A549 (cell line): ENCODE results near the gene APBA1. TPM values are rescaled to one million over a fixed set of nuclear protein-coding genes. Genes with fewer than 3 reads are reported as not detected.

ENCODE experiments used
- ATAC-seq, 2 experiments: fragments of 200-7000 bp in 1 of 2; fragments of >200 bp in 1 of 2; cut with Nextera tagmentation in 1 of 2; cut with Tn5 transposase in 1 of 2; 3 replicates each; pipeline versions ENCODE4 v1.8.0 to v1.9.1; 2018 to 2020; ENCODE audit warnings: mild to moderate bottlenecking in 1 of 2, moderate library complexity in 1 of 2
- CTCF ChIA-PET: fragments of 300-600 bp; sonication (Branson Sonifier 250); formaldehyde crosslinking; extraction: SDS; loops from one replicate; lab custom pipeline; 2021; ENCODE audit warnings: antibody characterized with exemption, inconsistent platforms; lab: Yijun Ruan, JAX
- POLR2A ChIA-PET: fragments of 350-600 bp; formaldehyde crosslinking; extraction: SDS; loops from one replicate; lab custom pipeline; 2021; ENCODE audit warnings: antibody characterized with exemption, inconsistent platforms; lab: Yijun Ruan, JAX
- DNase-seq, 2 experiments: peaks; one replicate each; pipeline versions ENCODE4 v3.0.0 to v3.0.0-alpha.2; 2011 to 2016; ENCODE audit warnings: low read depth in 1 of 2, low spot score in 1 of 2
- FAIRE-seq: peaks from 2 replicates; lab custom pipeline; 2011; peaks lifted over from hg19 to GRCh38; lab: Jason Lieb, UNC
- H3K27ac ChIP-seq, 2 experiments: fragments of >200 bp; sonication (Bioruptor Twin); formaldehyde crosslinking; 3 replicates each; pipeline ENCODE4 v1.5.1; 2016 to 2017
- H3K4me1 ChIP-seq: fragments of >200 bp; sonication (Bioruptor Twin); formaldehyde crosslinking; 3 replicates; pipeline ENCODE4 v1.6.1; 2016
- H3K4me2 ChIP-seq: fragments of >200 bp; sonication (Bioruptor Twin); formaldehyde crosslinking; 3 replicates; pipeline ENCODE4 v1.6.1; 2016
- H3K4me3 ChIP-seq: fragments of >200 bp; sonication (Bioruptor Twin); formaldehyde crosslinking; 3 replicates; pipeline ENCODE4 v1.5.1; 2016
- H3K9me3 ChIP-seq: fragments of >200 bp; sonication (Bioruptor Twin); formaldehyde crosslinking; 3 replicates; pipeline ENCODE4 v1.6.1; 2016
- ATOH8 ChIP-seq: fragments of 250-450 bp; sonication (Bioruptor Pico); IDR thresholded peaks from 2 replicates; pipeline ENCODE4 v1.5.0; 2020; ENCODE audit warnings: low read depth, mild to moderate bottlenecking, moderate library complexity
- BCL3 ChIP-seq: fragments of >200 bp; sonication (Bioruptor Twin); formaldehyde crosslinking; IDR thresholded peaks from 3 replicates; pipeline ENCODE4 v1.6.1; 2016
- BHLHE40 ChIP-seq: IDR thresholded peaks from 2 replicates; pipeline ENCODE4 v1.6.1; 2012; ENCODE audit warnings: low read depth, low read length, inconsistent platforms
- CEBPB ChIP-seq, 2 experiments: fragments of >200 bp in 1 of 2; sonication (Bioruptor Twin) in 1 of 2; formaldehyde crosslinking in 1 of 2; IDR thresholded peaks; 2 replicates each; pipeline ENCODE4 v1.6.1; 2012 to 2016
- CHD2 ChIP-seq: fragments of 150-350 bp; IDR thresholded peaks from 2 replicates; pipeline ENCODE4 v1.6.1; 2014; ENCODE audit warnings: low read length; ENCODE audit not compliant: partially characterized antibody
- CTCF ChIP-seq: fragments of >200 bp; sonication (Bioruptor Twin); formaldehyde crosslinking; IDR thresholded peaks from 3 replicates; pipeline ENCODE4 v1.5.1; 2016
- E2F6 ChIP-seq: IDR thresholded peaks from 2 replicates; pipeline ENCODE4 v1.6.1; 2012; ENCODE audit warnings: low read depth, borderline replicate concordance
- EP300 ChIP-seq, 2 experiments: fragments of >200 bp; sonication (Bioruptor Twin); formaldehyde crosslinking; IDR thresholded peaks; 2 replicates in 1 of 2; 3 replicates in 1 of 2; pipeline ENCODE4 v1.6.1; 2016 to 2017
- FOSB ChIP-seq: fragments of 250-450 bp; sonication (Bioruptor Pico); IDR thresholded peaks from 2 replicates; pipeline ENCODE4 v1.5.0; 2020; ENCODE audit warnings: mild to moderate bottlenecking, moderate library complexity
- GATA3 ChIP-seq: IDR thresholded peaks from 2 replicates; pipeline ENCODE4 v1.6.1; 2012; ENCODE audit warnings: borderline replicate concordance
- HEYL ChIP-seq: fragments of 250-450 bp; sonication (Bioruptor Pico); IDR thresholded peaks from 2 replicates; pipeline ENCODE4 v1.8.0; 2021; ENCODE audit warnings: mild to moderate bottlenecking, moderate library complexity
- HMGXB4 ChIP-seq: fragments of 250-450 bp; sonication (Bioruptor Pico); IDR thresholded peaks from 2 replicates; pipeline ENCODE4 v1.5.0; 2021; ENCODE audit warnings: mild to moderate bottlenecking, moderate library complexity, borderline replicate concordance
- HOXB13 ChIP-seq: fragments of 250-450 bp; sonication (Bioruptor Pico); IDR thresholded peaks from 2 replicates; pipeline ENCODE4 v1.5.0; 2020; ENCODE audit warnings: low read depth, mild to moderate bottlenecking, moderate library complexity
- HOXB5 ChIP-seq: fragments of 250-450 bp; sonication (Bioruptor Pico); IDR thresholded peaks from 2 replicates; pipeline ENCODE4 v1.5.0; 2020; ENCODE audit warnings: mild to moderate bottlenecking, moderate library complexity
- JUN ChIP-seq, 2 experiments: fragments of >200 bp; sonication (Bioruptor Twin); formaldehyde crosslinking; IDR thresholded peaks; 2 replicates in 1 of 2; 3 replicates in 1 of 2; pipeline ENCODE4 v1.6.1; 2016 to 2017
- JUNB ChIP-seq: fragments of >200 bp; sonication (Bioruptor Twin); formaldehyde crosslinking; IDR thresholded peaks from 2 replicates; pipeline ENCODE4 v1.6.1; 2016
- KDM1A ChIP-seq: fragments of 200-600 bp; sonication (generic); IDR thresholded peaks from 2 replicates; pipeline ENCODE4 v1.6.1; 2016; ENCODE audit warnings: low read depth, mild to moderate bottlenecking
- KDM5A ChIP-seq: fragments of 200-600 bp; sonication (generic); IDR thresholded peaks from 2 replicates; pipeline ENCODE4 v1.6.1; 2016; ENCODE audit warnings: antibody characterized with exemption, mild to moderate bottlenecking
- MAZ ChIP-seq: fragments of 150-350 bp; IDR thresholded peaks from 2 replicates; pipeline ENCODE4 v1.6.1; 2014; ENCODE audit warnings: antibody characterized with exemption, low read depth, low read length, borderline replicate concordance
- NFE2L2 ChIP-seq: fragments of 150-350 bp; conservative IDR thresholded peaks from 2 replicates; pipeline ENCODE4 v1.6.1; 2014; ENCODE audit warnings: low read length
- PBX3 ChIP-seq: IDR thresholded peaks from 2 replicates; pipeline ENCODE4 v1.6.1; 2012
- PHF8 ChIP-seq: fragments of 200-600 bp; sonication (generic); IDR thresholded peaks from 2 replicates; pipeline ENCODE4 v1.6.1; 2016; ENCODE audit warnings: low read depth, mild to moderate bottlenecking, antibody characterized with exemption, moderate library complexity, borderline replicate concordance
- RFX5 ChIP-seq: fragments of 450-650 bp; IDR thresholded peaks from 2 replicates; pipeline ENCODE4 v1.7.1; 2014; ENCODE audit warnings: antibody characterized with exemption, mild to moderate bottlenecking, moderate library complexity
- SREBF2 ChIP-seq: fragments of 450-650 bp; IDR thresholded peaks from 2 replicates; pipeline ENCODE4 v1.6.1; 2014; ENCODE audit warnings: mild to moderate bottlenecking, moderate library complexity
- TFCP2L1 ChIP-seq: fragments of 250-450 bp; sonication (Bioruptor Pico); IDR thresholded peaks from 2 replicates; pipeline ENCODE4 v1.5.0; 2021; ENCODE audit warnings: mild to moderate bottlenecking
- TP53 ChIP-seq: fragments of 250-450 bp; sonication (Bioruptor Pico); IDR thresholded peaks from 2 replicates; pipeline ENCODE4 v1.5.0; 2021; ENCODE audit warnings: mild to moderate bottlenecking, moderate library complexity
- ZC3H11A ChIP-seq: fragments of 450-650 bp; IDR thresholded peaks from 2 replicates; pipeline ENCODE4 v1.6.1; 2014; ENCODE audit warnings: antibody characterized with exemption, mild to moderate bottlenecking
- WGBS: methylation state at CpG from one replicate; pipeline ENCODE4 v1.1.6; 2017; ENCODE audit errors: missing lambda C conversion rate; 5-methylcytosine and 5-hydroxymethylcytosine counted together
- polyA plus RNA-seq, 4 experiments: library from polyadenylated mRNA; depleted of rRNA in 3 of 4; stranded (reverse); fragments of >200 nt; fragmentation: RNase III in 1 of 4; extraction: RNeasy Plus Mini Kit Qiagen cat#74134 plus additional on column Dnase treatment in 1 of 4; gene quantifications; 2 replicates in 3 of 4; 3 replicates in 1 of 4; pipeline ENCODE4 v1.2.3, GENCODE V29; 2011 to 2017

The APBA1 gene
- polyA plus RNA-seq, 2 of the 4 experiments (the other 2 are of a cell fraction): 0.22 to 1.6 TPM

- DNase-seq (no peak), FAIRE-seq (no peak), ATAC-seq (no peak)
- 51% methylated on average over 4 of the region's 4 CpGs for WGBS
- no peak overlapping the region for H3K27ac ChIP-seq
- H3K4me1 ChIP-seq: no peaks in the 10 kb centered on the region
- no peaks in the 10 kb centered on the region for H3K9me3 ChIP-seq
- ChIA-PET CTCF (interaction anchor here (1.2 to 1.6 kb wide), 3 partner anchors 21 to 40 kb away, joined by 4 to 5 read pairs (median 5); no protein-coding TSS in a partner anchor), POLR2A (no interaction called here)
- no peak overlapping the region for H3K4me3 ChIP-seq
- H3K4me2 ChIP-seq: no peak overlapping the region
- TF ChIP-seq JUN (IDR thresholded peaks at IDR 0.05) (no peak), PBX3 (no peak), CHD2 (no peak), HMGXB4 (CRISPR knock-in tag) (no peak), NFE2L2 (no peak), KDM1A (no peak), TFCP2L1 (CRISPR knock-in tag) (no peak), ZC3H11A (no peak), BCL3 (no peak), GATA3 (no peak), CTCF (no peak), BHLHE40 (no peak), ATOH8 (CRISPR knock-in tag) (no peak), HOXB5 (CRISPR knock-in tag) (no peak), PHF8 (no peak)
Observed at GRCh38 chr9:69462394-69462793, 209.8 kb downstream of the APBA1 start.

- H3K4me3 ChIP-seq: no peak overlapping the region
- no peak overlapping the region for H3K27ac ChIP-seq
- H3K4me1 ChIP-seq: no peaks in the 10 kb centered on the region
- POLR2A ChIA-PET: no interaction called here
- no peaks in the 10 kb centered on the region for H3K9me3 ChIP-seq
- no peak overlapping the region for H3K4me2 ChIP-seq
- TF ChIP-seq TP53 (CRISPR knock-in tag) (no peak), EP300 (IDR thresholded peaks at IDR 0.05) (no peak), RFX5 (no peak), HEYL (no peak), CEBPB (IDR thresholded peaks at IDR 0.05) (no peak), MAZ (no peak), SREBF2 (no peak), E2F6 (no peak), FOSB (CRISPR knock-in tag) (no peak), JUNB (no peak), KDM5A (no peak), HOXB13 (no peak)
- WGBS: 36% methylated on average over 6 of the region's 6 CpGs
- DNase-seq (no peak), FAIRE-seq (no peak), ATAC-seq (no peak)
- CTCF ChIA-PET: interaction anchor here (0.7 to 1.3 kb wide), 3 partner anchors 20 to 494 kb away, joined by 3 to 5 read pairs (median 4); no protein-coding TSS in a partner anchor
Observed at GRCh38 chr9:69461103-69461887, 210.9 kb downstream of the APBA1 start.
